Sciatic nerve (tissue), 2 donors: ENCODE measurements around the gene CEP83. TPM values are rescaled to one million over a fixed set of nuclear protein-coding genes. Genes with fewer than 3 reads are reported as not detected.
A peak's percentile ranks its signal among the peaks of the same experiment; 100 is the strongest.

Experiments
- ATAC-seq: fragments of 200-7000 bp; cut with Tn5 transposase; one replicate; pipeline ENCODE4 v1.9.1; 2020; ENCODE audit warnings: mild to moderate bottlenecking, moderate library complexity
- DNase-seq: peaks from one replicate; pipeline ENCODE4 v3.0.0-alpha.2; 2020; ENCODE audit warnings: low spot score
- intact Hi-C: fragments of 100-400 bp; cut with DNase I; formaldehyde crosslinking; loops from one replicate; pipeline ENCODE4 v1.14.2; 2022
- total RNA-seq: library from RNA; stranded (reverse); fragmentation: NEBNext Ultra II Directional; extraction: Animal tissue kit (Norgen Biotek cat#: 25700); gene quantifications from one replicate; pipeline ENCODE4 v1.2.1, GENCODE V29; 2021
- donor health status: DM: no; HTN: no; CAD: no.
- donor health status: DM: no; HTN: no; CAD: no.

The CEP83 gene
- total RNA-seq, 1 donor from 2014 or later, result 17.6 TPM

DNA sequence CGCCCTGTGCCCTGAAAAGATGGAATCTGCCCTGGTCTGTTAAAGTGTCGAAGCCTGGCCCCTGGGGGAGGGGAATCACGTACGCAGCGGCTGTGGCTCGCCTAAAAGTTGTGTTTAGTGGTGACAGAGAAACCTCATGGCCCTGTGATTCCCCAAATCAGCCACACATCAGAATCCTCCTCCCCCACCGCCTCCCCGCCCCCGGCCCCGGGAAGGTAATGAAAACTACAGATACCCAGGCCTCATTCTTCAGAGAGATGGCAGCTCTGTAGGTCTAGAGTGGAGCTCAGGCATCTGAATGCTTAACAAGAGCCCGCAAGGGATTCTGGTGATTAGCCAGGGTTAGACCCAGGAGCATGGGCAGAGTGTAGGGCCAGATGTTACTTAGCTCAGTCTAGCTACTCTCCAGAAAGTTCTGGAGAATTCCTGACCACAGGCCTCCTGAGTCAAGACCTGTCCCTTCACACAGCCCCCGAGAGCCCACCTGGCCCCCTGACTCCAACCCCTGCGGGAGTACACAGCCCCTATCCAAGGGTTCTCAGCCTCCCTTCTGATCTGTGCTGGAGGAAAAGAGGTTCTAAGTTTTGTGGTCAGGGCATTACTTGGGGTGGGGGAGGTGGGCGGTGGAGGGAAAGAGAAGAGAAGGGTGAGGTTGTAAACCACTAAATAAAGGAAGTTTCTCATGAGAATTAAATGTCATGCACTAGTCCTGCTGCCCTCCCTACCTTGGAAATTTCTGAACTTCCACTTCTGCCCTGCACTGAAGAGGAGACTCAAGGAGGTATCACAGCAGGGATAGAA is 196.5 kb downstream of the CEP83 start:
- DNase-seq, result no peak
- intact Hi-C loops, result no loop called here
- ATAC-seq, result no peak

GRCh38 chr12:94262228-94263010 is 197.2 kb downstream of the CEP83 start:
- peak; percentile 92 for DNase-seq
- intact Hi-C loops, result no loop called here
- peak; percentile 94 for ATAC-seq

GRCh38 chr12:94261786-94262185 is 197.9 kb downstream of the CEP83 start:
- ATAC-seq, result no peak

GRCh38 chr12:94261119-94261518 is 198.5 kb downstream of the CEP83 start:
- no peak for DNase-seq
- intact Hi-C loops, result no loop called here
- ATAC-seq, result no peak

More at GRCh38 chr12:94261786-94262185, 197.9 kb downstream of the CEP83 start:
- intact Hi-C loops, result no loop called here
- DNase-seq, result no peak

DNA sequence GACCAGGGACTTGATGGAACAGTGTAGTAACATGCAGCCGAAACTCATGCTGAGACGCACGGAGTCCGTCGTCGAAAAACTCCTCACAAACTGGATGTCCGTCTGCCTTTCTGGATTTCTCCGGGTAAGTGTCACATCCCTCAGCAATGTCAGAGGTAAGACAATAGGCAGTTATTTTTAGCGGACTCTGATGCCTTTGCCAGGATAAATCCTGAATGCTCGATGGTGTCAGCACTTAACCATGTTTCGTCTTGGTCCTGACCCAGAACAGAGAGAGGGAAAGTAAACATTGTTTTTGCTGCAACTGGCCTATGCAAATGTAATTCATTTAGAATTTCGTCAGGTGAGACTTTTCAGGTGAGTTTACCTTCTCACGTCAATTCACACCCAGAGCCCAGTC is 198.9 kb downstream of the CEP83 start:
- intact Hi-C loops, result no loop called here
- no peak for ATAC-seq
- DNase-seq, result no peak

DNA sequence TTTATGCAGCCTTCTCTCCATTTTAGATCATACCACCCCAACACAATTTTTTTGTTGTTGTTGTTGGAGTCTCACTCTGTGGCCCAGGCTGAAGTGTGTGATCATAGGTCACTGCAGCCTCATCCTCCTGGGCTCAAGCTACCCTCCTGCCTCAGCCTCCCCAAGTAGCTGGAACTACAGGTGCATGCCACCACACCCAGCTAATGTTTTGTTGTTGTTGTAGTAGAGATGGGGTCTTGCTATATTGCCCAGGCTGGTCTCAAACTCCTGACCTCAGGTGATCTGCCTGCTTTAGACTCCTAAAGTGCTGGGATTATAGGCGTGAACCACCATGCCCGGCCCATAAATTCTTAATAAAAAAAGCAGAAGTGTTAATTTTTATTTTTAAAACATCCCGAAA is 199.7 kb downstream of the CEP83 start:
- intact Hi-C loops, result no loop called here
- no peak for ATAC-seq
- no peak for DNase-seq

GRCh38 chr12:94258593-94258992 is 201.1 kb downstream of the CEP83 start:
- no peak for ATAC-seq
- intact Hi-C loops, result no loop called here
- no peak for DNase-seq

Other genes starting within 250 kb of the CEP83 start
- gene TMCC3, start 190.7 kb upstream of the CEP83 start, total RNA-seq, result 24.9 TPM